GM21447 (cell line): ENCODE measurements around the gene TMEM11.

Source experiments
- ATAC-seq: cut with Tn5 transposase; IDR thresholded peaks from one replicate; pipeline ENCODE4 v1.9.1; 2021; ENCODE audit not compliant: unreplicated experiment

TMEM11 gene, protein sequence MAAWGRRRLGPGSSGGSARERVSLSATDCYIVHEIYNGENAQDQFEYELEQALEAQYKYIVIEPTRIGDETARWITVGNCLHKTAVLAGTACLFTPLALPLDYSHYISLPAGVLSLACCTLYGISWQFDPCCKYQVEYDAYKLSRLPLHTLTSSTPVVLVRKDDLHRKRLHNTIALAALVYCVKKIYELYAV

DNA sequence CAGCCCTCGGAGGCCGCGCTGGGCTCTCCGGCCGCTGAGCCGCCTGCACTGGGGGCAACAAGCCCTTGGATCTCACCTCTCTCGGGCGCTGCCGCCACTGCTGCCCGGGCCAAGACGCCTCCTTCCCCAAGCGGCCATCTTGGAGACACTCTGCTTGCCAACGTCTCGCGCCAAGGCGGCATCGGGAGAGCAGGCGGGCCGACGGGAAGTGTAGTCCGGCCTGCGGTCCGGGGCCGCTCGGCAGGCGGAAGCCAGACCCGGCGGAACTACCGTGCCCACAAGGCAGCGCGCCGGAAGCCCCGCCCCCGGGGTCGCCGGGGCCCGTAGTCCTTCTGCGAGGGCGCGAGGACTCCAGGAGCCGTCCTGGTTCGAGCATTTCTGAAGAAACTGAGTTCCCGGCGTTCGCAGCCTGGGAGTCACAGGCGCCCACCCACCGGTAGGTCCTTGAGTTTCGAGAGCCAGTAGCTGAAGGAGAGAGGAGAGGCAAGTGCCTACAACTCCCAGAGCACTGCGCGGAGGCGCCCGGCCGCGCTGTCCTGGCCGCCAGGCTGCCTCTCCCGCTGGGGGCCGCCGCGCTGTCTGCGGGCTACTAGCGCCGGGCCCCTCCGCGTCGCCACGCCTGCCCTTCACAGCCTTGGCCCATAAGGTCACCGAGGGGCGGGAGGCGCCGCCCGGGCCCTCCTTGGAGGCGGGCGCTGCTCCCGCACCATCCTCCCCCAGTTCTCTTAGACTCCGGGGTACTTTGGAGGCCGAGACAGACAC, at the start of gene TMEM11:
TMEM11 (minus strand) TSS at position 147 of the 762 bp plus-strand sequence; CDS start at position 138, 9 bp downstream.
- ATAC-seq, result peak; percentile 83

DNA sequence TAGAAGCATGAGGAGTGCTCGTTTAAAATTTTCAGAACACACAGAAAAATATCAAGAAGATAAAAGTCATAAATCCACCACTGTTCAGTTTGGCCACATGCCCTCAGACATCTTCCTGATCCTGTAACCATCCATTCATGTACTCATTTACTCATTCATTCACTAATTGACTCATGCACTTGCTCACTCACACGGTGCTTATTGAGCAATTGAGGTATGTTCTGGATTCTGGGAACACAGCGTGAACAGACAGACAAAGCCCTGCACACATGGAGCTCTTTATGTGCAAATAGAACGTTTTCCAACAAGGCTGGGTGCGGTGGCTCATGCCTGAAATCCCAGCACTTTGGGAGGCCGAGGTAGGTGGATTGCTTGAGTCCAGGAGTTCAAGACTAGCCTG, 49.4 kb upstream of the TMEM11 start:
- no peak for ATAC-seq

DNA sequence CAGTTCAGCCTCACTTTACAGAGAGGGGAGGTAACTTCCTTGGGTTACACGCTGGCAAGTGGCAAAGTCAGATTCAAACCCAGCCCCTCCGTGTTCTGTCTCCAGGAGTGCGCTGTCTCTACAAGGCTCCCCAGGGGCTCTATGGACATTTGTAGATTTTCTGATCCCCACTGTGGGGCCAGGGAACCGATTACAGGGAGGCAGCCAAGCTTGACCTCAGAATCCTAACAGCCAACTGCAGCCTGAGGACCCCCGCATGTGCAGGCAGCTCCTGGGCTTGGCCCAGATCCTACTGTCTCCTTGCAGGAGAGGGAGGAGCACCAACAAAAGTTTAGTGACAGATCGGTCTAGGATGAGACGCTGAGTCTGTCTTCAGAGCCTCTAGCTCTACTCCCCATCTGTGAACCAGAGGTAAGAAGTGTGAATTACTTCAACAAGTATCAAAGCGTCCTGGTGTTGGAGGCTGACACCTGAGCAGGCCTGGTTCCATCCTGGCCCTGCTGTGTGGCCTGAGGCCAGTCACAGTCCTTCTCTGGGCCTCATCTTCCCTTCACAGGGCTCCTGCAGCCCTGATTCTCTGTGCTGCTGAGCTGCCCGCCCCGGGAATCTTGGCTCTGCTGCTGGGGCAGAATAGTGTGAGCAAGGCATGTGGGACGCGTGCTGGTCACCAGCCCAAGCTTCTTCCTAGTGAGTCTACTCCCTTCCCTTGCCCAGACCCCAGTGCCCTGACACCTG, 48.5 kb upstream of the TMEM11 start:
- no peak for ATAC-seq

DNA sequence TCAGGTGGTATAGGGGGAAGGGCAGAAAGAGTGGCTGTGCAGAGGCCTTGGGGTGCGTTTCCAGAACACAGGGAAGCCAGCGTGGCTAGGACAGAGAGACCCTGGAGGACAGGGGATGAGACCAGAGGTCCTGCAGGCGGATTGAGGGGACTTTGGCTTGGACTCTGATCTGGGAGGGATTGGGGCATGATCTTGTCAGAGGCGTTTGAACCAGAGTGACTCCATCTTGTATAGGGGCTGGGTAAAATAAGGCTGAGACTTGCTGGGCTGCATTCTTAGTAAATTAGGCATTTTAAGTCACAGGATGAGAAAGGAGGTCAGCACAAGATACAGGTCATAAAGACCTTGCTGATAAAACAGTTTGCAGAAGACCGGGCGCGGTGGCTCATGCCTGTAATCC, 44.6 kb upstream of the TMEM11 start:
- ATAC-seq, result no peak

DNA sequence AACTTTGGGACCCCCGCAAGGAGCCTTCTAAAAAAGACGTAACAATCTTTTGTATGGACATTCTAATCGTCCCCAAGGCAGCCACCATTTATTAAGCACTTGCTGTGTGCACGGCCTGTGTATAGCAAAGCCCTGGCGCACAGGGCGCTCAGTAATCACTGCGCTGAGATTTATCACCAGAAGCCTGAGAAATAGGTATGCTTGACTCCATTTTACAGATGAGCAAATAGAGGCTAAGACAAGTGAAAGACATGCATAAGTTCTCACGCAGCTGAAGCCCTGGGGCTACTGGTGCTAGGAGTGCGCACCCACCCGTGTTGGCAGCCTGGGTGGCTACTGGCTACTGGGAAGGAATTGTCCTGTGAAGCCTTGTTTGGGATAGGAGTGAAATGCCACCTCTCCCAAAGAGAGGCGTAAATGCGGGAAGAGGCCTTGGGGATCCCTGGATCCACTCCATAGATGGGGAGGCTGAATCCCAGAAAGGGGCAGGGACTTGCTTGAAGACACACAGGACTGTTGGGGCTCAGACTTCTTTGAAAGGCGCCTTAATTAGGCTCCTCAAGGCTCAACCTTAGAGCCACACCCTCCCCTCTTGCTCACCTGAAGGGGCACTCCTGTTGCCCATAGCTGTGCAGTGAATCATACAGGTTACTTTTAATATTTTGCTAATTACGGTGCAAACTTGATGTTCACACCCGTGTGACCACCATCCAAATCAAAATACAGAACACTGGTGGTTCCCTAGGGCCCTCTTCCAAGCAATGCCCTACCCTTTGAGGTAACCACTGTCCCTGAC, 39.9 kb upstream of the TMEM11 start:
- peak; percentile 13 for ATAC-seq

DNA sequence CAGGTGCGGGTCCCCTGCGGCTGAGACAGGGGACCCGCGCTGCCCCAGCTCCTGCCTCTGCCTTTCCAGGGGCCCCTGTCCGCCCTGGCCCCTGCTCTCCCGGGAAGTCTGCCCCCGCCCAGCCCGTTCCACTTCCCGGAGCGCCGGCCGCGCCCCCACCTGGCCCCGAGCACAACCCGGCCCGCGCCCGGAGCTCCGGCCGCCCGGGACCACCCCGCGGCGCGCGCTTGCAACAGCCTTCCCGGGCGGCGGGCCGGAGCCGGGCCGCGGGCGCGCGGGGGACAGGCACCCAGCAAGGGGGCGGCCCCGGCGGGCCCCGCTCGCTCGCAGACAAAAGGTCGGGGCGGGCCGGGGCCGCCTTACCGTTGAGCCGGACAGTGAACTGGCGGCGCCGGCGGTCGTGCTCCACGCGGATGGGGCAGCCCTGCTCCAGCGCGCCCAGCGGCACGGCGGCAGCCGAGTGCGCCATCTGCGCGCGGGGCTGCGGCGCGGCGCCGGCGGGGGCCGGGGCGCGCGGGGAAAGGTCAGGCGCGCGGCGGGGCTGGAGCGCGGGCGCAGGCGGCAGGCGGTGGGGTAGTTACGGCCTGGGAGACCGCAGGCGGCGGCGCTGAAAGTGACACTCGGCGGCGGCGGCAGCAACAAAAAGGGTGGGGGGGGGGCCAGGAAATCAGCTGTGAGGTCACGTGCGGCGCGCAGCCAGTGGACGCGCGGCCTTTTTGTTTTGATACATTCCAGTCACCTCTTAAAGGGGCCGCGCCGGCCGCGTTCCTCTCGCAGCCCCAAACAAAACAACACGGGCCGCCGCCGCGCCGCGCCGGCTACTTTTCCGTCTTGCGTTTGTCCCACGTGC, 39.1 kb upstream of the TMEM11 start, which contains the start of gene NATD1:
NATD1 (minus strand) TSS at position 615 of the 850 bp plus-strand sequence; CDS start at position 469, 146 bp downstream.
- ATAC-seq, result peak; percentile 80

DNA sequence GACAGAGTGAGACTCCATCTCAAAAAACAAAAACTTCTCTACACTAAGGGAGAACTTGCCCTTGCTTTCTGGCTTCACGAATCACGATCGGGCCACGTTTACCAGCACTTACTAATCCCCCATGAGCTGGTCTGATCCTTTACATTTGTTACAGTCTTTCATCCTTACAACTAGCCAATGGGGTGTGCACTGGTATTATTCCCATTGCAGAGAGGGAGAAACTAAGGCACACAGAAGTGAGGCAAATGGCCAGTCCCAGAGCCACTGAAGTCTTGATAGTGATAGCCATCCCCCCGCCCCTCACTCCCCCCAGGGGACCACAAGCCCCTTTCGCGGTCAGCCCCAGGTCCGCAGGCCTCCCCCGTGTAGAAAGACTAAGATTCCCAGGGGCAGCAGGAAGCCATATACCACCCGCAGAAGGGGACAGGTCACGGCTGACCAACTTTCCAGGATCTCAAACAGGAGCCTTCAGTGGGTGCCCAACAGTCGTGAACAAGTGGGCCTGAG, 38.4 kb upstream of the TMEM11 start:
- no peak for ATAC-seq

DNA sequence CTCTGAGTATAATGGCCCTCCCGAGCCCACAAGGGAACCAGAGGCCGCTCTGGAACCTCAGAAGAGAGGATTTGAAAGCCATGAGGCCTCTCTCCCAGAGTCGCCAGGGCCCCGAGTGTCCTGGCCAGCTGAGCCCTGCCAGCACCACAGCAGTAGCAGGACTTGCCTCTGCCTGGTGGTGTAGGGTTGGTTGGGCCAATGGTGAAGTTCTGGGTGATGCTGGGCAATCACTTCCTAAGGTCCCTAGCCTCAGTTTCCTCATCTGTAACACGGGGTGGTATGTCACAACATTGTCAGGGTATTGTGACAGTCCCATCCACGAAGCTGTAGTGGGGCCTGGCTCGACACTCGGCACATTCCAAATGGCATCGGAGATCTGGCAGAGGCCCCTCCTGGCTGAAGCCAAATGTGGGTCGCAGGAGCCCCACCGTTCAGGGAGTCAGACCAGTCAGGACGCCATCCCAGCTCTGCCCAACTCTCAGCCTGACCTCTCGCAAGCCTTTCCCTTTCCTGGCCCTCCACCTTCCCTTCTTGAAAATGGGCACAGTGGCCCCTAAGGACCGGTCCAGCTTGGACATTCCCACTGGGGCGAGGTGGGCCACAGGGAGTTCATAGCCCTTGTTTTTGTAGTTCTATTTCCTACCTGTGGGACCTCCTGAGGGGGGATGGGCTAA, 37.5 kb upstream of the TMEM11 start:
- no peak for ATAC-seq

DNA sequence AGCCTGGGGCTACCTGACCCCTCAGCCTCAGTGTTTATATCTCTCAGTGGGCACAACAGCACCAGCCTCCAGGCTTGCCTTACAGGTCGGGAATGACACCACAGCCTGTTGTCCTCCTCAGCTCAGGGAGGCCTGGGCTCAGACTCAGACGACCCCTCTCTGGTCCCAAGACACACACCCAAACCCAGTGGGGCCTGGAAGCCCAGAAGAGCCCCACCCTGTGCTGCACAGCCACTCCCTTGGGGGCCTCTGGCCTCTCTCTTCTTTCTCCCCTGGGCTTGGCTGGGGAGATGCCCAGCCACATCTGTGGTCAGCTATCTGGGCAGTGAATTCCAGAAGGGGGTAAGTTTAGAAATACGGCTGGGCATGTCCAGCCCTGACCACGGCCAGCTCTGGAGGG, 36.9 kb upstream of the TMEM11 start:
- ATAC-seq, result no peak

DNA sequence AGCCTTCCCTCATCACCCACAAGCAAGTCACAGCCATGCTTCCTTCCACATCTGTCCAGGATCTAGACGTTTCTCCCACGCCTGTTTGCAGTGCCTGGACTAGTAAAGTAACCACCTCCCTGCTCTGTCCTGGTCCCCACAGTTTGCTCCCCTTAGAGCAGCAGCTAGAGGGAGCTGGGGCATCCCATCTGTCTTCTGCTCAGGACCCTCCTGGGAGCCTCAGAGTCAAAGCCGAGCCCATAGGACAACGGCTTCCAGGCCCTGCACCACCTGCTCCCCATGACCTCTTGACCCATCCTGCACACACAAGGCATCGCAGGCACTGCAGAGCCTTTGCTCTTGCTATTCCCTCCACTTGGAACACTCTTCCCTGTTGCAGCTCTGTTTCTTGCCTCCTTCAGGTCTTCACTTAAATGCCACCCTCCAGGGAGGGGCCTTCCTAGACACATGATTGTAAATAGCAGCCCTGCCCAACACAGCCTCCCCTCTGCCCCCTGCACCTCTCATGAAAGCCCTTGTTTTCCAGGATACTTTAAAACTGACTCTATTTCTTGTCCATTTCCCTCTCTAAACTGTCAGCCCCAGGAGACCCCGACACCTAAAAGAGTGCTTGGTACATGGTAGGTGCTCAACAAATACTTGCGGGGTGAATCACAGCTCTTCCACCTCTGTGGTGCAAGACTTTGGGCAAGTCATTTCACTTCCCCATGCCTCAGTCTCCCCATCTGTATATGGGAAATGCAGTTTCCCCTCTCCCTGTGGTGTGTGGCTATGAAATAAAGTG, 36.2 kb upstream of the TMEM11 start:
- ATAC-seq, result no peak

DNA sequence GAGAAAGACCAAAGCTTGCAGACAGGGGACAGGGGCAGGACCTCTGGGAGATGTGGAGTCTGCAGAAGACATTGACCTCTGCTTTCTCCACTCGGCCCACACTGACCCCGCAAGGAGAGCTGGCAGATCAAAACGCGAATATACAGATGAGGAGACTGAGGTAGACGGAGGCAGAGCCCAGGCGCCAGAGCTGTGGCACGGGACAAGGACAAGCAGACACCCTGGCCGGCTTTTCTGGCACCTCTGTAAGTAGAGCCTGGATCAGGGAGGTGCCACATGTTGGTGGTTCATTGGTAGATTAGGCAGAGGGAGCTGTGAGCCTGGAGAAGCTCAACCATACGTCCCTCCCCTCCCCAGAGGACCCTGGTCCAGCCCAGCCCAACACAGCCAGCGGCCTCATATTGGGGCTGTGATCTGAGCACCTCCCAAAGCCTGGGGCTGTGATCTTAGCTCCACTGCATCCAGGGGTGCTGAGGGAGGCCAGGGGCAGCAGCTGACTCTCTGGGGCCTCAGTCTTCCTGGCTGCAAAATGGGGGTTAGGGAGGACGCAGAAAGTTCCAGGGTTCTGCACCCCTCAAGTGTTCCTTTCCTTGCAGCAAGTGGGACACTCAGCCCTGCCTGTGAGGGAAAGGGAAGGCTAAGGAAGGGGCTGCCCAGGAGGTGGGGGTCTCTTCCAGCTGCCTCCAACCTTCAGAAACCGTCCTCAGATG, 35.3 kb upstream of the TMEM11 start:
- ATAC-seq, result no peak

DNA sequence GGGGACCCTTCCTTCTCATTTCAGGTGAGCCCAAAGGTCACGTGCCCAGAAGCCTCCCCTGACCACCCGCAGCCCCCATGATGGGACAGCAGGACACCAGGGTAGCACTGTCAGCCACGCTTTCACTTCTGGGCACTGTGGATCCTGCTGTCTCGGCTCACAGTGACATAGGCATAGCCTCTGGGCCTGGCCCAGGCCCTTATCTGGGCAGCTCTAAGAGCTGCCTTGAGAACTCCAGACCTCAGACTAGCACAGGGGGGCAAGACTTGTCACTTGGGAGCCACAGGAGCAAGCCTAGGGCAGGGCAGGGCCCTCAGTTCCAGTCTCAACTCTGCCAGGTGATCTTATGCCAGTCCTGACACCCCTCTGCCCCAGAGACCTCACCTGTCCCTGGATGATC, 34.5 kb upstream of the TMEM11 start:
- ATAC-seq, result no peak

DNA sequence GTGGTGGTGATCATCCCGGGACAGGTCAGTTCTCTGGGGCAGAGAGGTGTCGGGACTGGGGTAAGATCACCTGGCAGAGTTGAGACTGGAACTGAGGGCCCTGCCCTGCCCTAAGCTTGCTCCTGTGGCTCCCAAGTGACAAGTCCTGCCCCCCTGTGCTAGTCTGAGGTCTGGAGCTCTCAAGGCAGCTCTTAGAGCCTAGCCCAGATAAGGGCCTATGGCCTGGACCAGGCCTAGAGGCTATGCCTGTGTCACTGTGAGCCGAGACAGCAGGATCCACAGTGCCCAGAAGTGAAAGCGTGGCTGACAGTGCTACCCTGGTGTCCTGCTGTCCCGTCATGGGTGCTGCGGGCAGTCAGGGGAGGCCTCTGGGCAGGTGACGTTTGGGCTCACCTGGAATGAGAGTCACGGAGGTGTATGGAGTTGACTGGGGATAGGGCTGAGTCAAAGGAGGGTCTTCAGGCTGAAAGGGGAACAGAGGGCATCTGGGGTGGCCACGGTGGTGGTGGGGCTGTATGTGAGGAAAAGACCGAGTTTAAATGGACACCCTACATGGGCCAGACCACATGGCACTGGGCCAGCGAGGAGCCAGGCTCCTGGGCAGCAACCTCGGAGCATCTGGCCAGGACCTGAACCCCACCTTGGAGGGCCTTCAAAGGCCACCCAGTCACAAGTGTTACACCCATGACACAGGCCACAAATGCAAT, 33.7 kb upstream of the TMEM11 start:
- no peak for ATAC-seq

DNA sequence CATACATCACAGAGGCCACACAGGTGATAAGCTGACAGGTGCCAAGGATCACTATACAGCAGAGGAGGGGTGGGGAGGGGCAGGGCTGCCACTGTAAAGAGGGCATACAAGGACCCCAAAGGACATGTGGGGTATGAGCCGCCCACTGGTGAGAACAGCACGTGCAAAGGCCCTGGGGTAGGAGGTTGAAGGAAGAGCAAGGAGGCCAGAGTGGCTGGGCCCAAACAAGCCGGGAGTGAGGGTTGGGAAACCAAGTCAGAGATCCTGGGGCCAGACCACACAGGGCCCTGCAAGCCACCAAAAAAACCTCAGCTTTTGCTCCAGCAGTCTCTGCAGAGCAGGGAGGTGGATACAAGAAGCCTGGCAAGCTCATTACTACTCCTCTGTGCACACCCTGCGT, 32.7 kb upstream of the TMEM11 start:
- ATAC-seq, result no peak

DNA sequence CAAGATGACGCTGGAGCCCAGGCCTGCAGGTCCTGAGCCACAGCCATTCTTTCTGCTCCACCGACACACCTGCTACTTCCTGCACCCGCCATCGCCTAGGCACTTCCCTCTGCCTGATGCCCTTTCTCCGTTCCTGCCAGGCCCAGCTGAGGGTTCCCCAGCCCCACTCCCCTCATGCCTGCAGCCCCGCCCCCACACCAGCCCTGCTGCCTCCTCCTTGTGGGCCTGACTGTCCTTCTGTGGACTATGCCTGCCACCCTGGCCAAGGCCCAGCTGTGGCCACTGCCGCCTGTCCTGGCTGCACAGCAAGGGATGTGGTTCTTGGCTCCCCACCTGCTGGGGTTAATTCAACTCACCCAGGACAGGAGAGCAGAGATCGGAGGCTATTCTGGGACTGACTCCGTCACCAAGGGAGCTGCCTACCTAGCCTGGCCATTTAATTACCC, 31.7 kb upstream of the TMEM11 start:
- no peak for ATAC-seq

DNA sequence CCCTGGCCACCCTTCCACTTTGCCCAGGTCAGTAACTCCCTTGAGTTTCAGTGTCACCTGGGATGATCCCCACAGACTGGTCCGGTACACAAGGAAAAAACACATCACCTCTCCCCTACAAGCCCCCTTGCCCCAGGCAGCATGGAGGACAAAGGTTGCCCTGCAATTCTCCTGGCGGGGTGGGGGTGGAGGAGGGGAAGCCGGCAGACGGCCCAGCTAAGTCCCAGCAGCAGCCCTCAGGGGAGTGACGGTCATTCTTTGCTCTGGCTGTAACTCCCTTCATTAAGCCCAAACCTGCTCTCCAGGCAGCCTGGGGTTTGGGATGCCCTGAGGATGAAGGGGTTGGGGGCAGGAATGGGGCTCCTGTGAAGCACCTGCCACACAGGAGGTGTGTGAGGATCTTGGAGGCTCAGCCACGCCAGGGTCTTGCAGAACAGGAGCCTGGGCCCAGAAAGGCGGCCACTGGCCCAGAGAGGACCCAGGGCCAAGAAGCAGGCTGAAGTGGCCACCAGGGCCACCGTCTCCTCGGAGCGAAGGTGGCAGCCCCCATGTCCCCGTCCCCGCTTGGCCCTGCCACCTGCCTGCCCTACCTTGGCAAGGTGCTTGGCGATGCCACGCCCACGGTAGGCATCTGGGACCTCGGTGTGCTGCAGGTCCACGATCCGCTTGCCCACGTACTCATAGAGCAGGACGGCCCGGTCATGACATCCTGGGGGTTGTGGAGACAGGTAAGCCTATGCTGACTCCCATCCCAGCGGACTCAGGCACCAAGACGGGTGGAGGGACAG, 29.7 kb upstream of the TMEM11 start:
- ATAC-seq, result no peak
